Spinal cord (tissue), 10 donors: ENCODE measurements around the gene GNPAT. TPM values are rescaled to one million over a fixed set of nuclear protein-coding genes. Genes with fewer than 3 reads are reported as not detected.
A peak's percentile ranks its signal among the peaks of the same experiment; 100 is the strongest.

Experiments
- DNase-seq, 6 donors: peaks; one replicate each; pipeline versions ENCODE4 v3.0.0 to v3.0.0-alpha.2; 2013 to 2015; ENCODE audit warnings: low spot score in 6 of 6, low read depth in 4 of 6
- H3K27ac ChIP-seq: one replicate; pipeline ENCODE4 v1.5.1; 2013; ENCODE audit warnings: low read depth, low read length, control low read depth
- H3K27me3 ChIP-seq: one replicate; pipeline ENCODE4 v1.6.1; 2013; ENCODE audit warnings: low read length; ENCODE audit not compliant: control insufficient read depth, insufficient read depth
- H3K36me3 ChIP-seq: one replicate; pipeline ENCODE4 v1.6.1; 2013; ENCODE audit warnings: low read length; ENCODE audit not compliant: control insufficient read depth, insufficient read depth
- H3K4me1 ChIP-seq: one replicate; pipeline ENCODE4 v1.6.1; 2013; ENCODE audit warnings: low read length; ENCODE audit not compliant: control insufficient read depth, insufficient read depth
- H3K4me3 ChIP-seq: one replicate; pipeline ENCODE4 v1.5.1; 2013; ENCODE audit warnings: low read depth, low read length, control low read depth
- H3K9me3 ChIP-seq: one replicate; pipeline ENCODE4 v1.6.1; 2013; ENCODE audit warnings: low read length; ENCODE audit not compliant: control insufficient read depth, insufficient read depth
- WGBS: methylation state at CpG from one replicate; pipeline ENCODE4 v1.1.5; 2013; ENCODE audit warnings: missing lambda C conversion rate; ENCODE audit not compliant: insufficient coverage; 5-methylcytosine and 5-hydroxymethylcytosine counted together
- polyA plus RNA-seq, 2 donors: library from polyadenylated mRNA; unstranded; fragments of 120-200 nt; gene quantifications; one replicate each; pipeline ENCODE4 v1.2.1, GENCODE V29; 2013; ENCODE audit not compliant: insufficient read length in 2 of 2
- total RNA-seq, 2 donors: library from RNA; depleted of rRNA in 1 of 2; stranded (reverse); fragments of 120-200 nt in 1 of 2; fragments of >200 nt in 1 of 2; gene quantifications; one replicate each; pipeline versions ENCODE4 v1.2.3 to v1.2.4, GENCODE V29; 2013 to 2014
- donor health status: healthy.

The GNPAT gene
- total and polyA plus RNA-seq, 4 donors, result 51.4 to 66.4 (median 63.1) TPM

GRCh38 chr1:231266811-231267322 is 25.9 kb downstream of the GNPAT start:
- no peaks in the 10 kb centered on the region for H3K9me3 ChIP-seq
- H3K27me3 ChIP-seq, result no peaks in the 10 kb centered on the region
- no peaks in the 10 kb centered on the region for H3K4me1 ChIP-seq
- no peak for DNase-seq
- no peak overlapping the region for H3K27ac ChIP-seq
- peaks cover 31% of the 10 kb centered on the region for H3K36me3 ChIP-seq
- 0% methylated on average over 1 of the region's 1 CpG for WGBS
- no peak overlapping the region for H3K4me3 ChIP-seq

GRCh38 chr1:231272173-231272572 is 31.2 kb downstream of the GNPAT start:
- Histone ChIP-seq H3K4me3 (no peak overlapping the region), H3K27ac (no peak overlapping the region), H3K4me1 (no peaks in the 10 kb centered on the region), H3K27me3 (no peaks in the 10 kb centered on the region), H3K9me3 (no peaks in the 10 kb centered on the region), H3K36me3 (peaks cover 44% of the 10 kb centered on the region)
- no CpG with 5 or more reads among the region's 3 CpGs for WGBS
- DNase-seq, result no peak

- H3K4me3 ChIP-seq, result no peak overlapping the region
- no peak overlapping the region for H3K27ac ChIP-seq
- peaks cover 41% of the 10 kb centered on the region for H3K36me3 ChIP-seq
- no peaks in the 10 kb centered on the region for H3K27me3 ChIP-seq
- no peaks in the 10 kb centered on the region for H3K9me3 ChIP-seq
- 100% methylated on average over 2 of the region's 2 CpGs for WGBS
- no peaks in the 10 kb centered on the region for H3K4me1 ChIP-seq
- no peak for DNase-seq
These were observed 31.9 kb downstream of the GNPAT start for GRCh38 chr1:231272880-231273279.

GRCh38 chr1:231274119-231274825 is 33.3 kb downstream of the GNPAT start:
- Histone ChIP-seq H3K9me3 (no peaks in the 10 kb centered on the region), H3K4me1 (no peaks in the 10 kb centered on the region), H3K4me3 (no peak overlapping the region), H3K36me3 (peaks cover 33% of the 10 kb centered on the region), H3K27me3 (no peaks in the 10 kb centered on the region), H3K27ac (no peak overlapping the region)
- no peak for DNase-seq
- 85% methylated on average over 5 of the region's 8 CpGs for WGBS

- Histone ChIP-seq H3K27ac (no peak overlapping the region), H3K9me3 (no peaks in the 10 kb centered on the region), H3K4me1 (no peaks in the 10 kb centered on the region), H3K4me3 (no peak overlapping the region), H3K36me3 (peaks cover 10% of the 10 kb centered on the region), H3K27me3 (no peaks in the 10 kb centered on the region)
- whole genome bisulfite sequencing, result 87% methylated on average over 6 of the region's 9 CpGs
- DNase-seq, result peak in 2 of 6 donors; percentile 3 to 13
These were observed 37.2 kb downstream of the GNPAT start for GRCh38 chr1:231278100-231278790.

- Histone ChIP-seq H3K4me1 (no peaks in the 10 kb centered on the region), H3K4me3 (no peak overlapping the region), H3K36me3 (peaks cover 10% of the 10 kb centered on the region), H3K27ac (no peak overlapping the region), H3K27me3 (no peaks in the 10 kb centered on the region), H3K9me3 (no peaks in the 10 kb centered on the region)
- no peak for DNase-seq
- no CpG with 5 or more reads among the region's 1 CpG for WGBS
These were observed 38.1 kb downstream of the GNPAT start for GRCh38 chr1:231279081-231279480.

- no peaks in the 10 kb centered on the region for H3K9me3 ChIP-seq
- peaks cover 7% of the 10 kb centered on the region for H3K36me3 ChIP-seq
- 100% methylated on average over 1 of the region's 7 CpGs for WGBS
- DNase-seq, result no peak
- H3K4me3 ChIP-seq, result no peak overlapping the region
- no peaks in the 10 kb centered on the region for H3K27me3 ChIP-seq
- H3K4me1 ChIP-seq, result no peaks in the 10 kb centered on the region
- H3K27ac ChIP-seq, result no peak overlapping the region
These were observed 38.7 kb downstream of the GNPAT start for GRCh38 chr1:231279683-231280082.

- Histone ChIP-seq H3K9me3 (no peaks in the 10 kb centered on the region), H3K4me1 (no peaks in the 10 kb centered on the region), H3K36me3 (peaks cover 2% of the 10 kb centered on the region), H3K27ac (no peak overlapping the region), H3K4me3 (no peak overlapping the region), H3K27me3 (no peaks in the 10 kb centered on the region)
- DNase-seq, result no peak
- WGBS, result no CpG with 5 or more reads among the region's 6 CpGs
These were observed 43.4 kb downstream of the GNPAT start for GRCh38 chr1:231284441-231284840.

- 93% methylated on average over 3 of the region's 6 CpGs for WGBS
- Histone ChIP-seq H3K4me3 (no peak overlapping the region), H3K4me1 (no peaks in the 10 kb centered on the region), H3K9me3 (no peaks in the 10 kb centered on the region), H3K27me3 (no peaks in the 10 kb centered on the region), H3K27ac (no peak overlapping the region), H3K36me3 (no peaks in the 10 kb centered on the region)
- no peak for DNase-seq
These were observed 45.6 kb downstream of the GNPAT start for GRCh38 chr1:231286603-231287002.

GRCh38 chr1:231295938-231296337 is 54.9 kb downstream of the GNPAT start:
- Histone ChIP-seq H3K36me3 (no peaks in the 10 kb centered on the region), H3K9me3 (no peaks in the 10 kb centered on the region), H3K27ac (no peak overlapping the region), H3K4me1 (no peaks in the 10 kb centered on the region), H3K27me3 (no peaks in the 10 kb centered on the region), H3K4me3 (no peak overlapping the region)
- DNase-seq, result no peak
- WGBS, result 91% methylated on average over 4 of the region's 4 CpGs
